GM18507 (cell line): Measurements from ENCODE around the gene MXD4.
A peak's percentile ranks its signal among the peaks of the same experiment; 100 is the strongest.

ENCODE experiments used
- DNase-seq: peaks from one replicate; pipeline ENCODE4 v3.0.0; 2011; ENCODE audit warnings: low read depth; ENCODE audit not compliant: insufficient read length; ENCODE audit errors: extremely low spot score
- FAIRE-seq: peaks from 2 replicates; lab custom pipeline; 2011; peaks lifted over from hg19 to GRCh38; lab: Jason Lieb, UNC

MXD4 gene

DNA sequence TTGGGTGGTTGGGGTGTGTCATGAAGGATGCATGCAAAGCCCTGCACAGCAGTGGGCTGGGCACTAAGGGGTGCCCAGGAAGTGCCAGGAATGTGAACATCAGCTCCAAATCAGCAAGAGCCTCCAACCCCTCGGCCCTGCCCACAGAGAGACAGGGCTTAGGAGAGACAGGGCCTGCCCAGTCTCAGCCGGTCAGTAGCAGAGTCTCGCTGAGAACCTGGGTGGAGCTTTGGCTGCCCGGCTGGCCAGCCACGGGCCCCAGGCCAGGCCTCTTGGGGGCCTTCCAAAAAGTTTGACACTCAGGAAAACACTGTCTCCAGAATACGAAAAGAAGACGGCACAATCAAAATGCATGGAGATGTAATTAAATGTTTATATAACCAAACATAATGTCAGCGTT, 4.3 kb upstream of the MXD4 start:
- FAIRE-seq (no peak), DNase-seq (no peak)

DNA sequence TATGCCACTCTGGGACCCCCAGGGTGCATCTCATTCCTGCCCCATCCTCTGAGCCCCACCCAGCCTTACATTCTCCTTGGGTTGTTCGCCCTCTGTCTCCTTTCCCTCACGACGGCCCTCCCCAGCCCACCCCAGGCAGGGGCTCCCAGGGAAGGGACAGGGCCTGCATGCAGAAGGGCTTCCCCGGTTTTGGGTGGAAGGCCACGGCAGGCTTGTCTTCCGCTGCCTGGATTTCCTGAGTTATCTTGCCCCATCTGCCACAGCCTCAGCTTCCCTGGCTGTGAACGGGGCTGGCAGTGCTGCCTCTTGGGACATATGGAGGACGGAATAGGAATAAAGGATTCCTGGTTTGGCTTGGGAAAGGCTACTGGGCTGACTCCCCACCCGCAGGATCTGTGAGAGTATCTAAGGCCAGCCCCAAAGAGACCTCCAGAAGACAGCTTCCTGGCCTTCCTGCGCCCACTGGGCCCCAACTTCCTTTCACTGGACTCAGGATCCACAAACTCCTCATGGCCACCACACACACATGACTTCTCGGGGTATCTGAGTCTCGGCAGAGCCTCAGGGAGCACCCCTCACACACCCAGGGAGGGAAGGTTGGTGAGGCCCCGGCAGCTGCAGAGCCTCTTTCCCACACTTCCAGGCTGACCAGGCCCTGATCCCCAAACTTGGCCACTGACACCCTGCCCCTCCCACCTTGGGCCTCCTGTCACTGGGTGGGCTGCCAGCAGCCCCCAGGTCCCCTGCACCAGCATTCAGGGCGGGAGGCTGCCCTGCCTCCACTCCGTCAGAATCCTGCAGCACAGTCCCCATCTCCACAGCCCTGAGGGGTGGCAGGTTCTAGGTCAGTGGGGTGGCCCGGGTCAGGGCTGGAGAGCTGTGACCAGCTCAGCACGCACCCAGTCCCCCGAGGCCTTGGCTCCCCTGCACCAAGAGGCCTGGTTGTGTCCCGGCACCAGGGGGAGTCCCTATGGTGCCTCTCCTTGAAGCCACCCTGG, 3.5 kb upstream of the MXD4 start:
- DNase-seq (no peak), FAIRE-seq (no peak)

DNA sequence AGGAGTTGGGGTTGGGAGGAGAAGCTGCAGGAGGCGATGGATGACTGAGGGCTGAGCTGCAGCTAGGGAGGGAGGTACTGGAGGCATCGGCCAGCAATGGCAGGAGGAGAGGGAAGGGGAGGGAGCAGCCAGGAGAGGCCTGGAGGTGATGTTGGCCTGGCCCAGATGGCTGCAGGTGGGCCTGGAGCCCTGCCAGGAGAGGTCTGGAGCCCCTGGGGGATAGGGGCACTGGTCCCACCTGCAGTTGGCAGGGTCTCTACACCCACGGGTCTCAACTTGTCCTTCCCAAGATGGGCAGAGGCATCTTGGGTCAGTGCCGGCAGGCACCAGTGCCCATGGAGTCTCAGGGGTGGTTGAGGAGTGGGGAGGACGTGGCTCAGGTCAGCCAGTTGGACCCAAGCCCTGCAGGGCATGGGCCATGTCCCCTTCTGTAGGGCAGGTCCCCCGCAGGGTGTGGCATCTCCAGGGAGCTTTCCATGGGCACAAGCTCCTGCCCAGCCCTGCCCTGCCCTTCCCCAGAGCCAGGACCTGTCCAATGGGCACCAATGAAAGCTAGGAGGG, 2.7 kb upstream of the MXD4 start:
- no peak for FAIRE-seq
- no peak for DNase-seq

GRCh38 chr4:2263926-2264321, 2.0 kb upstream of the MXD4 start:
- DNase-seq (no peak), FAIRE-seq (no peak)

- no peak for FAIRE-seq
- no peak for DNase-seq
Measured at GRCh38 chr4:2262944-2263250, 988 bp upstream of the MXD4 start.

- DNase-seq (peak; percentile 93), FAIRE-seq (peak; percentile 99)
Measured at GRCh38 chr4:2262145-2262943, 435 bp upstream of the MXD4 start.

- no peak for DNase-seq
Measured at GRCh38 chr4:2261110-2261852, 628 bp downstream of the MXD4 start.

GRCh38 chr4:2260344-2261109, 1.4 kb downstream of the MXD4 start:
- DNase-seq (no peak), FAIRE-seq (no peak)

More at GRCh38 chr4:2261110-2261852, 628 bp downstream of the MXD4 start:
- no peak for FAIRE-seq

DNA sequence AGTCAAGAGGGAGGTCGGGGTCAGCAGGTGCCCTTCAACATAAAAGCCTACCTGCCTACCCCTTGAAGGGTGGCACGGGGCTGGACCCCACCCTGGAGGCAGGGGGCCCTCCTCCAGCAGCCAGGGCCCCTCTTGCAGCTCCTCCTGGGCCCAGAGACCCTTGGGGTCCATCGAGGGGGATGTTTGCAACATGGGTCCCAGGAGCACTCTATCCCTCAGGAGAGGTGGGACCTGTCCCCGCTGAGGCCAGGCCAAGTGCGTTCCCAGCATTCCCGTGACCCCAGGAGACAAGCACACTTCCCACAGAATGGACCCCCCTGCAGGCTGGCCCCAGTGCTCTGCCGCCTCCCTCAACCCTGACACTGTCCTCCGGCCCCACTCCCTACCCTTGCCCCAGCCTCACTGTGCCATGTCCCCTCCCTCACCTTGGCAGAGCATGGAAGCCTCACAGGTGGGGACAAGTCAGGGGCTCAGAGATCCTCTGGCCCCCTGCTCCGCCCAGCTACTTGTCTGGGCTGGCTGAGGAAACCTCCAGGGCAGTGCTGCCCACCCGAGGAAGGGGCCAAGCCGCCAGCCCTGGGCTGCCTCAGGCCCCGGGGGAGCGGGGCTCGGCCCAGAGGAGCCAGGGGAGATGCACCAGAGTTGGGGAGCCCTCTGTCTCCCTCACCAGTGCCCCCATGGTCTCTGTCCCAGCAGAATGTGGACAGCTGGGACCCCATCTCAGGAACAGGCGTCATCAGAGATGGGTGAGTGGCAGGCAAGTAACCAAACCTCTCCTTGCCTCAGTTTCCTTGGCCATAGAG, 2.2 kb downstream of the MXD4 start:
- FAIRE-seq, result no peak
- no peak for DNase-seq

- FAIRE-seq (no peak), DNase-seq (no peak)
Measured at GRCh38 chr4:2259036-2259540, 2.8 kb downstream of the MXD4 start.

GRCh38 chr4:2258091-2259035, 3.5 kb downstream of the MXD4 start:
- FAIRE-seq, result no peak

DNA sequence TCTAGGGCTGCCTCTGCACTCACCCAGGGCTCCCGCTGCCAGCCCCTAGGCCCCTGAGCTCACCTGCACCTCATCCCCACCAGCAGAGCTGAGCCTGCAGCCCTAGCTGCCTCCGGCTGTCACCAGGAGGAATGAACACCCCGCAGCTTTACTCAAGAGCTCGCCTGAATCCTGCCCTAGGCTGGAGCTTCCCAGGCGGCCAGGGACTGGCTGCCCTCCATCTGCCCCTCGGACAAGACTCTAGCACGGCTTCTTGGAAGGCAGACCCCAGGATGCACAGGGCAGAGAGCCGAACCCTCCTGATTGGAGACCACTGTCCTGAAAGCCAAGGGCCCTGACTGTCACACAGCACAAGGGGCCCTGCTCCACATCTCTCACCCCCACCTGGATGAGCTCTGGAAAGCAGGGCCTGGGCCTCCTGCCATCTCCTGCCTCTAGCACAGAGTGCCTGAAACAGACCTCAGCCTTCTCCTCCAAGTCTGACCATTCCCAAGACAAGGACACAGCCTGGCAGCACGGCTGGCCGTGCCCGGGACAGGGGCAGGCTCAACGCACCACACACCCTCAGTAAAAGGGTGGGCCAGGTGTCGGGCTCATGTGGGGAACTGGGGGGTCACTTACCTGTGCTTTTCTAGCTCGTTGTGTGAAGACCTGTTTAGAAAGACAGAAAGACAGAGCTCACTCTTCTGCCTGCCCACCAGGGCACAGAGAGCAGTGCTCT, 4.4 kb downstream of the MXD4 start:
- FAIRE-seq (no peak), DNase-seq (no peak)

More at GRCh38 chr4:2258091-2259035, 3.5 kb downstream of the MXD4 start:
- DNase-seq, result no peak

DNA sequence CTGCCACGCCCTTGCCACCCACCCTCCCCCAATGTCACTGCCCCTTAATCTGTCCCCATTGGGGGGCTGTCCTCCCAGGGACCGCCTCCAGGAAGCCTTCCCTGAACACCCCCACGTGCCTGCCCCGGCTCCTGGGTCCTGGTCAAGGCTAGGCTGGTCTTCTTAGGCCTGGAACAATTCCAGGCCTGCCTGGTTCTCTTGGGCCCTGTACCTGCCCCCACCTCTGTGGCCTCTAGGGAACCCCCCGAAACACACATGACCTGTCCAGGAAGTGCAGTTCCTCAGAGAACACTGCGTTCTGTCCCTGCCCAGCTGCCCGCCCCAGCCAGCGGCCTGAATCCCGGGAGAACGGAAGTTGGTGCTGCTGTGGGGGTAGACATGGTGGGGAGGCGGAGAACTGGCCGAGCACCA, 5.1 kb downstream of the MXD4 start:
- no peak for DNase-seq
- no peak for FAIRE-seq

GRCh38 chr4:2256156-2256731, 5.7 kb downstream of the MXD4 start:
- no peak for DNase-seq
- no peak for FAIRE-seq

DNA sequence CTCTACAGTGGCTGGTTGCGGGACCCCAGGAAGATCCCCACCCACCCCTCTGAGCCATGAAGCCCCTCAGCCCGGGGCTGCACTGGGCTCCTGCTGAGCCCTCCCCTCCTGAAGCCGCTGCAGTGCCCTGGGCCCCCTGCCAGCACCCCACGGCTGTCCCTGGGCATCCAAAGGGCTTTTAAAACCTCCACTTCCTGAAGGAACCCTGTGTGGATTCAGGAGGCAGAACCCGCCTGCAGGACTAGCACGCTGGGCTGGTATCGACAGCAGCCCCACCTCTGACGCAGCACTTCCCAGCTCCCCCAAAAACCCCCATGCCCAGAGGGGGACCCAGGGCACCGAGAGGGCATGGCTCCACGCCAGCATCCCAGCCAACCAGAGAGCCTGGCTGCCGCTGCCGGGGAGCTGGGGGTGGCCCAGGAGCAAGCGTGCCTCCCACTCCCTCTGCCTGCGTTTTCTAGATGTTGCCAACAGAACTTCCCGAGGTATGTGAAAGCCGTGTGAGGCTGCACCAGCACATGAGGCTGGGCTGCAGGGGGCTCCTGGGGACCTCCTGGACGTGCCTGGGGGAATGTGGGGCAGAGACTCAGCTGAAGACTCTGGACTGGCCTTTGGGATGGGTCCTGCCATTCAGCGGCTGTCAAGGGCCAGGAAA, 6.3 kb downstream of the MXD4 start:
- FAIRE-seq (no peak), DNase-seq (no peak)
